Endodermal cell (in vitro differentiated cells): ENCODE measurements around the gene C1orf35. TPM values are rescaled to one million over a fixed set of nuclear protein-coding genes. Genes with fewer than 3 reads are reported as not detected.
A peak's percentile ranks its signal among the peaks of the same experiment; 100 is the strongest.

ENCODE experiments used
- DNase-seq: peaks from one replicate; pipeline ENCODE4 v3.0.0-alpha.2; 2017
- H3K27ac ChIP-seq: 2 replicates; pipeline ENCODE4 v1.5.1; 2013; ENCODE audit warnings: mild to moderate bottlenecking, low read depth, low read length, moderate library complexity
- H3K27me3 ChIP-seq: 2 replicates; pipeline ENCODE4 v1.6.1; 2013; ENCODE audit warnings: mild to moderate bottlenecking, low read length, moderate library complexity; ENCODE audit not compliant: insufficient read depth, control insufficient read depth, poor library complexity, severe bottlenecking
- H3K36me3 ChIP-seq: 2 replicates; pipeline ENCODE4 v1.7.0; 2013; ENCODE audit warnings: mild to moderate bottlenecking, low read length, moderate library complexity; ENCODE audit not compliant: control insufficient read depth, insufficient read depth
- H3K4me1 ChIP-seq: one replicate; pipeline ENCODE4 v1.7.0; 2013; ENCODE audit warnings: low read length; ENCODE audit not compliant: control insufficient read depth, insufficient read depth
- H3K4me3 ChIP-seq: 2 replicates; pipeline ENCODE4 v1.5.1; 2013; ENCODE audit warnings: mild to moderate bottlenecking, low read length, moderate library complexity
- H3K9ac ChIP-seq: 2 replicates; pipeline ENCODE4 v1.6.1; 2013; ENCODE audit warnings: mild to moderate bottlenecking, low read length, moderate library complexity; ENCODE audit not compliant: poor library complexity, severe bottlenecking; ENCODE audit errors: extremely low read depth
- H3K9me3 ChIP-seq: 2 replicates; pipeline ENCODE4 v1.6.1; 2013; ENCODE audit warnings: mild to moderate bottlenecking, low read length, moderate library complexity; ENCODE audit not compliant: control insufficient read depth
- H3K27ac Mint-ChIP-seq: 2 replicates; pipeline ENCODE4 v1.8.0; 2020; ENCODE audit warnings: mixed read lengths
- H3K27me3 Mint-ChIP-seq: 2 replicates; pipeline ENCODE4 v1.8.0; 2021; ENCODE audit warnings: mild to moderate bottlenecking, mixed read lengths; ENCODE audit not compliant: insufficient read depth
- H3K36me3 Mint-ChIP-seq: 2 replicates; pipeline ENCODE4 v1.8.0; 2020; ENCODE audit warnings: low read depth, mixed read lengths
- H3K4me1 Mint-ChIP-seq: 2 replicates; pipeline ENCODE4 v1.8.0; 2020; ENCODE audit warnings: mixed read lengths
- H3K4me3 Mint-ChIP-seq: 2 replicates; pipeline ENCODE4 v1.8.0; 2020; ENCODE audit warnings: mild to moderate bottlenecking, moderate library complexity, mixed read lengths
- H3K9me3 Mint-ChIP-seq: 2 replicates; pipeline ENCODE4 v1.8.0; 2020; ENCODE audit warnings: mild to moderate bottlenecking, mixed read lengths
- WGBS, 2 experiments: methylation state at CpG; one replicate each; pipeline versions ENCODE4 v1.1.5 to v1.1.7; 2013; ENCODE audit warnings: missing lambda C conversion rate in 2 of 2, mixed read lengths in 1 of 2; ENCODE audit not compliant: insufficient coverage in 1 of 2, insufficient read length in 1 of 2; 5-methylcytosine and 5-hydroxymethylcytosine counted together
- total RNA-seq, 2 donors: library from RNA; stranded (reverse); fragmentation: NEBNext Ultra II Directional in 1 of 2; extraction: Animal tissue kit (Norgen Biotek cat#: 25700) in 1 of 2; gene quantifications; 2 replicates in 1 of 2; 3 replicates in 1 of 2; pipeline ENCODE4 v1.2.1, GENCODE V29; 2021
- TF ChIP-seq, protein P1 (sequence below): fragments of 200-600 bp; sonication (generic); conservative IDR thresholded peaks from 2 replicates; pipeline ENCODE4 v1.5.0; 2021; ENCODE audit warnings: antibody characterized with exemption, mild to moderate bottlenecking

The C1orf35 gene
- total RNA-seq, 2 donors from 2014 or later, result 31.6 to 34.0 TPM

DNA sequence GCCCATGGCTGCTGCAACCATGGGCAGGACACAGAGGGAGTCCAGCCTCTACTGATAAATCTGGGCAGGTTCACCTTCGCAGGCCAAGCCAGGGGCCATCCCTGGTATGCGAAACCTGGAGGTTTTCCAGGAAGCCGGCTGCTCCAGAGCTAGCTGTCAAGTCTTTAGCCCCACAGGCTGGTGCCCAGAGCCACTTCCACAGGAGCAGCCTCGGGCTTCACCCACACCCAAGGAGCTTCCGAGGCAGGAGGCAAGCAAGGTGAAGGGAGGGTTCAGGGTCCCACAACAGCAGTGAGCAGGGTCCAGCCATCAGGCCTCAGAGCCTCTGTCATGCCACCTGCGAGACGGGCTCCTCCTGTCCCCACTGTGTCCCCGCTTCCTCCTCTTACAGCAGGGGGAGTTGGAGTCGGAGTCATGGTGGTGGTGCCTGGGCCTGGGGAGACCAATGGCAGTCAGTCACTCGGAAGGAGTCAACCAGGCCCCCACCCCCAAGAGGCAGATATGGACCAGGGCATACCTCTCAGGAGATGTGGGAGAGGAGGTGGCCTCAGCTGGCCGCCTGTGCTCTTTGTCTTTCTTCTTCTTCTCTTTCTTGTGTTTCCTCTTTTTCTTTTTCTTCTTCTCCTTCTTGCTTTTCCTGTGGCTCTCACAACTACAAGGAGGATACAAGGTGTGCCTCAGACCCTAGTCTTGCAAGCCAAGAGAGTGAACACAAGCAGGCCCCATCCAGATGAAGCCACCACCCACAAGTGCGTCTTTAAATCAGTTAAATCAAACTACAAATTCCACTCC lies 2.1 kb downstream of the C1orf35 start:
- Mint-ChIP-seq H3K4me3 (peak overlapping the region; percentile 88), H3K36me3 (peaks cover 37% of the 10 kb centered on the region), H3K27ac (no peak overlapping the region), H3K9me3 (no peaks in the 10 kb centered on the region), H3K4me1 (no peaks in the 10 kb centered on the region), H3K27me3 (no peaks in the 10 kb centered on the region)
- H3K36me3 ChIP-seq, result peaks cover 54% of the 10 kb centered on the region
- peaks cover 5% of the 10 kb centered on the region for H3K4me1 ChIP-seq
- DNase-seq, result peak; percentile 50
- H3K27ac ChIP-seq, result no peak overlapping the region
- H3K9me3 ChIP-seq, result no peaks in the 10 kb centered on the region
- H3K9ac ChIP-seq, result no peak overlapping the region
- TF ChIP-seq, protein P1, sequence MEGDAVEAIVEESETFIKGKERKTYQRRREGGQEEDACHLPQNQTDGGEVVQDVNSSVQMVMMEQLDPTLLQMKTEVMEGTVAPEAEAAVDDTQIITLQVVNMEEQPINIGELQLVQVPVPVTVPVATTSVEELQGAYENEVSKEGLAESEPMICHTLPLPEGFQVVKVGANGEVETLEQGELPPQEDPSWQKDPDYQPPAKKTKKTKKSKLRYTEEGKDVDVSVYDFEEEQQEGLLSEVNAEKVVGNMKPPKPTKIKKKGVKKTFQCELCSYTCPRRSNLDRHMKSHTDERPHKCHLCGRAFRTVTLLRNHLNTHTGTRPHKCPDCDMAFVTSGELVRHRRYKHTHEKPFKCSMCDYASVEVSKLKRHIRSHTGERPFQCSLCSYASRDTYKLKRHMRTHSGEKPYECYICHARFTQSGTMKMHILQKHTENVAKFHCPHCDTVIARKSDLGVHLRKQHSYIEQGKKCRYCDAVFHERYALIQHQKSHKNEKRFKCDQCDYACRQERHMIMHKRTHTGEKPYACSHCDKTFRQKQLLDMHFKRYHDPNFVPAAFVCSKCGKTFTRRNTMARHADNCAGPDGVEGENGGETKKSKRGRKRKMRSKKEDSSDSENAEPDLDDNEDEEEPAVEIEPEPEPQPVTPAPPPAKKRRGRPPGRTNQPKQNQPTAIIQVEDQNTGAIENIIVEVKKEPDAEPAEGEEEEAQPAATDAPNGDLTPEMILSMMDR, result no peak
- WGBS, 2 experiments, result 92 to 98% methylated on average over 5 to 12 of the region's 12 CpGs
- no peaks in the 10 kb centered on the region for H3K27me3 ChIP-seq
- peak overlapping the region; percentile 80 for H3K4me3 ChIP-seq

- WGBS, 2 experiments, result 93 to 100% methylated on average over 4 of the region's 4 CpGs
Observed at GRCh38 chr1:228099331-228099732, 3.8 kb downstream of the C1orf35 start.

DNA sequence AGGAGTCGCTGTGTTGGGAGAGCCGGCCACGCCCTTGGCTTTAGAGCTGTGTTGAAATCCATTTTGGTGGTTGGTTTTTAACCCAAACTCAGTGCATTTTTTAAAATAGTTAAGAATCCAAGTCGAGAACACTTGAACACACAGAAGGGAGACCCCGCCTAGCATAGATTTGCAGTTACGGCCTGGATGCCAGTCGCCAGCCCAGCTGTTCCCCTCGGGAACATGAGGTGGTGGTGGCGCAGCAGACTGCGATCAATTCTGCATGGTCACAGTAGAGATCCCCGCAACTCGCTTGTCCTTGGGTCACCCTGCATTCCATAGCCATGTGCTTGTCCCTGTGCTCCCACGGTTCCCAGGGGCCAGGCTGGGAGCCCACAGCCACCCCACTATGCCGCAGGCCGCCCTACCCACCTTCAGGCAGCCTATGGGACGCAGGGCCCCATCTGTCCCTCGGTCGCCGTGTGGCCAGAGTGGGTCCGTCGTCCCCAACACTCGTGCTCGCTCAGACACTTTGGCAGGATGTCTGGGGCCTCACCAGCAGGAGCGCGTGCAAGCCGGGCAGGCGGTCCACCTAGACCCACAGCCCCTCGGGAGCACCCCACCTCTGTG lies 4.7 kb downstream of the C1orf35 start:
- H3K9ac ChIP-seq, result no peak overlapping the region
- DNase-seq, result peak; percentile 40
- no peak overlapping the region for H3K27ac ChIP-seq
- H3K4me3 Mint-ChIP-seq, result no peak overlapping the region
- peaks cover 70% of the 10 kb centered on the region for H3K36me3 ChIP-seq
- peaks cover 53% of the 10 kb centered on the region for H3K36me3 Mint-ChIP-seq
- no peaks in the 10 kb centered on the region for H3K27me3 ChIP-seq
- H3K4me3 ChIP-seq, result no peak overlapping the region
- peak overlapping the region; percentile 14 for H3K27ac Mint-ChIP-seq
- H3K4me1 Mint-ChIP-seq, result no peaks in the 10 kb centered on the region
- no peaks in the 10 kb centered on the region for H3K9me3 ChIP-seq
- H3K27me3 Mint-ChIP-seq, result no peaks in the 10 kb centered on the region
- 94 to 96% methylated on average over 22 to 28 of the region's 28 CpGs for WGBS, 2 experiments
- TF ChIP-seq, protein P1, result no peak
- peaks cover 5% of the 10 kb centered on the region for H3K4me1 ChIP-seq
- H3K9me3 Mint-ChIP-seq, result peaks cover 8% of the 10 kb centered on the region

More at GRCh38 chr1:228099331-228099732, 3.8 kb downstream of the C1orf35 start:
- Mint-ChIP-seq H3K4me1 (no peaks in the 10 kb centered on the region), H3K4me3 (no peak overlapping the region), H3K27ac (peak overlapping the region; percentile 39), H3K9me3 (peaks cover 8% of the 10 kb centered on the region), H3K27me3 (no peaks in the 10 kb centered on the region), H3K36me3 (peaks cover 48% of the 10 kb centered on the region)
- Histone ChIP-seq H3K27me3 (no peaks in the 10 kb centered on the region), H3K36me3 (peaks cover 64% of the 10 kb centered on the region), H3K4me1 (peaks cover 5% of the 10 kb centered on the region), H3K9me3 (no peaks in the 10 kb centered on the region), H3K4me3 (no peak overlapping the region), H3K9ac (no peak overlapping the region), H3K27ac (no peak overlapping the region)
- TF ChIP-seq, protein P1, result no peak
- peak; percentile 43 for DNase-seq
